ENCODE measurements around the gene PPP1R13L.

GRCh38 chr19:45358213-45358792 lies 46.6 kb downstream of the PPP1R13L start:
- no peak for TF ChIP-seq CSDC2 (CRISPR knock-in tag; IDR thresholded peaks at IDR 0.05)
- TF ChIP-seq TOX (CRISPR knock-in tag; IDR thresholded peaks at IDR 0.05; ENCODE audit: borderline replicate concordance), result no peak
- no peak for TF ChIP-seq ZNF8 (CRISPR knock-in tag; IDR thresholded peaks at IDR 0.05)
- no peak for TF ChIP-seq CREB5 (CRISPR knock-in tag; IDR thresholded peaks at IDR 0.05; ENCODE audit: low read depth)
- no peak for TF ChIP-seq SNAI2 (CRISPR knock-in tag; IDR thresholded peaks at IDR 0.05)
- no peak for TF ChIP-seq ZNF565 (CRISPR knock-in tag; conservative IDR thresholded peaks at IDR 0.05; ENCODE audit: low read depth)
- TF ChIP-seq TSHZ2 (CRISPR knock-in tag; IDR thresholded peaks at IDR 0.05), result no peak
- no peak for TF ChIP-seq RARB (CRISPR knock-in tag; IDR thresholded peaks at IDR 0.05)
- TF ChIP-seq BACH2 (CRISPR knock-in tag; IDR thresholded peaks at IDR 0.05; ENCODE audit: borderline replicate concordance), result no peak
- no peak for TF ChIP-seq OSR1 (CRISPR knock-in tag; IDR thresholded peaks at IDR 0.05)
